ENCODE data around the gene RNF121.

GRCh38 chr11:71917646-71918140 is 11.2 kb upstream of the RNF121 start:
- no peak for TF ChIP-seq MYC (IDR thresholded peaks at IDR 0.05; ENCODE audit: low read depth, low read length)
- TF ChIP-seq CTCF (IDR thresholded peaks at IDR 0.05; ENCODE audit: low read depth, low read length), result no peak
- no peak for TF ChIP-seq POLR2A (IDR thresholded peaks at IDR 0.05; ENCODE audit: extremely low read depth, insufficient read length)

Data from NB4 (cell line).